Endodermal cell (in vitro differentiated cells): ENCODE results near the gene HLCS. TPM values are rescaled to one million over a fixed set of nuclear protein-coding genes. Genes with fewer than 3 reads are reported as not detected.

Source experiments
- DNase-seq: peaks from one replicate; pipeline ENCODE4 v3.0.0-alpha.2; 2017
- H3K27ac ChIP-seq: 2 replicates; pipeline ENCODE4 v1.5.1; 2013; ENCODE audit warnings: mild to moderate bottlenecking, low read depth, low read length, moderate library complexity
- H3K27me3 ChIP-seq: 2 replicates; pipeline ENCODE4 v1.6.1; 2013; ENCODE audit warnings: mild to moderate bottlenecking, low read length, moderate library complexity; ENCODE audit not compliant: insufficient read depth, control insufficient read depth, poor library complexity, severe bottlenecking
- H3K36me3 ChIP-seq: 2 replicates; pipeline ENCODE4 v1.7.0; 2013; ENCODE audit warnings: mild to moderate bottlenecking, low read length, moderate library complexity; ENCODE audit not compliant: control insufficient read depth, insufficient read depth
- H3K4me1 ChIP-seq: one replicate; pipeline ENCODE4 v1.7.0; 2013; ENCODE audit warnings: low read length; ENCODE audit not compliant: control insufficient read depth, insufficient read depth
- H3K4me3 ChIP-seq: 2 replicates; pipeline ENCODE4 v1.5.1; 2013; ENCODE audit warnings: mild to moderate bottlenecking, low read length, moderate library complexity
- H3K9ac ChIP-seq: 2 replicates; pipeline ENCODE4 v1.6.1; 2013; ENCODE audit warnings: mild to moderate bottlenecking, low read length, moderate library complexity; ENCODE audit not compliant: poor library complexity, severe bottlenecking; ENCODE audit errors: extremely low read depth
- H3K9me3 ChIP-seq: 2 replicates; pipeline ENCODE4 v1.6.1; 2013; ENCODE audit warnings: mild to moderate bottlenecking, low read length, moderate library complexity; ENCODE audit not compliant: control insufficient read depth
- H3K27ac Mint-ChIP-seq: 2 replicates; pipeline ENCODE4 v1.8.0; 2020; ENCODE audit warnings: mixed read lengths
- H3K27me3 Mint-ChIP-seq: 2 replicates; pipeline ENCODE4 v1.8.0; 2021; ENCODE audit warnings: mild to moderate bottlenecking, mixed read lengths; ENCODE audit not compliant: insufficient read depth
- H3K36me3 Mint-ChIP-seq: 2 replicates; pipeline ENCODE4 v1.8.0; 2020; ENCODE audit warnings: low read depth, mixed read lengths
- H3K4me1 Mint-ChIP-seq: 2 replicates; pipeline ENCODE4 v1.8.0; 2020; ENCODE audit warnings: mixed read lengths
- H3K4me3 Mint-ChIP-seq: 2 replicates; pipeline ENCODE4 v1.8.0; 2020; ENCODE audit warnings: mild to moderate bottlenecking, moderate library complexity, mixed read lengths
- H3K9me3 Mint-ChIP-seq: 2 replicates; pipeline ENCODE4 v1.8.0; 2020; ENCODE audit warnings: mild to moderate bottlenecking, mixed read lengths
- CTCF ChIP-seq: fragments of 200-600 bp; sonication (generic); conservative IDR thresholded peaks from 2 replicates; pipeline ENCODE4 v1.5.0; 2021; ENCODE audit warnings: antibody characterized with exemption, mild to moderate bottlenecking
- WGBS, 2 experiments: methylation state at CpG; one replicate each; pipeline versions ENCODE4 v1.1.5 to v1.1.7; 2013; ENCODE audit warnings: missing lambda C conversion rate in 2 of 2, mixed read lengths in 1 of 2; ENCODE audit not compliant: insufficient coverage in 1 of 2, insufficient read length in 1 of 2; 5-methylcytosine and 5-hydroxymethylcytosine counted together
- total RNA-seq, 2 donors: library from RNA; stranded (reverse); fragmentation: NEBNext Ultra II Directional in 1 of 2; extraction: Animal tissue kit (Norgen Biotek cat#: 25700) in 1 of 2; gene quantifications; 2 replicates in 1 of 2; 3 replicates in 1 of 2; pipeline ENCODE4 v1.2.1, GENCODE V29; 2021

The HLCS gene
- total RNA-seq, 2 donors from 2014 or later = 25.0 to 30.1 TPM

GRCh38 chr21:36949171-36950141 is 17.0 kb downstream of the HLCS start:
- H3K27ac ChIP-seq = no peak overlapping the region
- H3K36me3 Mint-ChIP-seq = peaks cover 15% of the 10 kb centered on the region
- H3K36me3 ChIP-seq = peaks cover 21% of the 10 kb centered on the region
- H3K9me3 Mint-ChIP-seq = peaks cover 3% of the 10 kb centered on the region
- peaks cover 22% of the 10 kb centered on the region for H3K4me1 Mint-ChIP-seq
- H3K27ac Mint-ChIP-seq = no peak overlapping the region
- no peak overlapping the region for H3K4me3 Mint-ChIP-seq
- TF ChIP-seq CTCF = no peak
- no peak overlapping the region for H3K9ac ChIP-seq
- peak overlapping the region; percentile 8 for H3K4me3 ChIP-seq
- 92 to 100% methylated on average over 6 of the region's 6 CpGs for WGBS, 2 experiments
- peak; percentile 59 for DNase-seq
- no peaks in the 10 kb centered on the region for H3K27me3 ChIP-seq
- peaks cover 9% of the 10 kb centered on the region for H3K9me3 ChIP-seq
- peaks cover 18% of the 10 kb centered on the region for H3K27me3 Mint-ChIP-seq
- H3K4me1 ChIP-seq = peaks cover 8% of the 10 kb centered on the region

- 92 to 100% methylated on average over 1 to 6 of the region's 6 CpGs for WGBS, 2 experiments
- H3K27me3 Mint-ChIP-seq = peaks cover 18% of the 10 kb centered on the region
- H3K36me3 Mint-ChIP-seq = peaks cover 15% of the 10 kb centered on the region
These were observed 17.8 kb downstream of the HLCS start for GRCh38 chr21:36948686-36949085.

GRCh38 chr21:36946949-36947356 is 19.5 kb downstream of the HLCS start:
- peaks cover 15% of the 10 kb centered on the region for H3K27me3 Mint-ChIP-seq
- peaks cover 15% of the 10 kb centered on the region for H3K36me3 Mint-ChIP-seq
- WGBS, 2 experiments = 29 to 37% methylated on average over 9 to 11 of the region's 11 CpGs
- TF ChIP-seq CTCF = no peak
- Histone ChIP-seq H3K4me1 (peaks cover 8% of the 10 kb centered on the region), H3K9me3 (peaks cover 9% of the 10 kb centered on the region), H3K36me3 (peaks cover 18% of the 10 kb centered on the region), H3K27ac (peak overlapping the region; percentile 55), H3K9ac (no peak overlapping the region), H3K27me3 (no peaks in the 10 kb centered on the region), H3K4me3 (peak overlapping the region; percentile 13)
- peaks cover 3% of the 10 kb centered on the region for H3K9me3 Mint-ChIP-seq
- peak; percentile 88 for DNase-seq
- H3K27ac Mint-ChIP-seq = peak overlapping the region; percentile 81
- H3K4me1 Mint-ChIP-seq = peaks cover 22% of the 10 kb centered on the region
- H3K4me3 Mint-ChIP-seq = no peak overlapping the region

More at GRCh38 chr21:36948686-36949085, 17.8 kb downstream of the HLCS start:
- H3K4me1 Mint-ChIP-seq = peaks cover 22% of the 10 kb centered on the region
- no peak for DNase-seq
- peaks cover 21% of the 10 kb centered on the region for H3K36me3 ChIP-seq
- no peak overlapping the region for H3K9ac ChIP-seq
- no peak overlapping the region for H3K27ac Mint-ChIP-seq
- no peak for TF ChIP-seq CTCF
- H3K4me3 Mint-ChIP-seq = no peak overlapping the region
- peaks cover 3% of the 10 kb centered on the region for H3K9me3 Mint-ChIP-seq
- no peak overlapping the region for H3K27ac ChIP-seq
- H3K9me3 ChIP-seq = peaks cover 9% of the 10 kb centered on the region
- no peaks in the 10 kb centered on the region for H3K27me3 ChIP-seq
- peak overlapping the region; percentile 8 for H3K4me3 ChIP-seq
- peaks cover 8% of the 10 kb centered on the region for H3K4me1 ChIP-seq
